Panc1 (cell line): ENCODE results near the gene FARP1. TPM values are rescaled to one million over a fixed set of nuclear protein-coding genes. Genes with fewer than 3 reads are reported as not detected.

Source experiments
- ATAC-seq: fragments of 200-7000 bp; cut with Tn5 transposase; 2 replicates; pipeline ENCODE4 v1.9.1; 2020; ENCODE audit warnings: mild to moderate bottlenecking, moderate library complexity
- BruUV-seq: library from RNA; stranded (reverse); fragments of 400-500 nt; replicated peaks from 2 replicates; lab custom pipeline; 2021; lab: Mats Ljungman, UMichigan
- CTCF ChIA-PET: fragments of 300-600 bp; sonication (Branson Sonifier 250); formaldehyde crosslinking; loops from one replicate; lab custom pipeline; 2022; ENCODE audit warnings: antibody characterized with exemption; lab: Charles Lee
- POLR2A ChIA-PET: fragments of 300-600 bp; sonication (Branson Sonifier 250); formaldehyde crosslinking; loops from one replicate; lab custom pipeline; 2022; ENCODE audit warnings: antibody characterized with exemption; lab: Charles Lee
- DNase-seq: peaks from one replicate; pipeline ENCODE4 v3.0.0-alpha.2; 2010; ENCODE audit warnings: low read depth, low spot score
- H3K27ac ChIP-seq: 2 replicates; pipeline ENCODE4 v1.5.1; 2011; ENCODE audit warnings: mild to moderate bottlenecking, low read length, inconsistent platforms
- H3K27me3 ChIP-seq: fragments of 200-500 bp; sonication (Bioruptor generic); 2 replicates; pipeline ENCODE4 v1.6.0; 2014; ENCODE audit warnings: low read length, inconsistent platforms; ENCODE audit not compliant: control insufficient read depth, insufficient read depth
- H3K36me3 ChIP-seq: fragments of 200-500 bp; sonication (Bioruptor generic); 2 replicates; pipeline ENCODE4 v1.5.1; 2014; ENCODE audit warnings: inconsistent platforms, mild to moderate bottlenecking, low read length, moderate library complexity; ENCODE audit not compliant: control insufficient read depth, insufficient read depth
- H3K4me1 ChIP-seq: 2 replicates; pipeline ENCODE4 v1.5.1; 2011; ENCODE audit warnings: inconsistent platforms, mild to moderate bottlenecking, low read length, moderate library complexity; ENCODE audit not compliant: control insufficient read depth, insufficient read depth
- H3K4me3 ChIP-seq, 2 experiments: 2 replicates each; pipeline ENCODE4 v1.5.1; 2011 to 2012; ENCODE audit warnings: low read depth in 2 of 2, low read length in 2 of 2, mild to moderate bottlenecking in 2 of 2, inconsistent platforms in 1 of 2, moderate library complexity in 1 of 2
- H3K9me3 ChIP-seq: fragments of 200-500 bp; sonication (Bioruptor generic); 2 replicates; pipeline ENCODE4 v1.5.1; 2014; ENCODE audit warnings: low read depth, mild to moderate bottlenecking, inconsistent platforms, low read length, moderate library complexity; ENCODE audit not compliant: control insufficient read depth, insufficient read depth
- CTCF ChIP-seq: fragments of 450-650 bp; IDR thresholded peaks from 2 replicates; pipeline ENCODE4 v1.5.1; 2017; ENCODE audit warnings: mild to moderate bottlenecking
- POLR2AphosphoS5 ChIP-seq: IDR thresholded peaks from 2 replicates; pipeline ENCODE4 v1.6.1; 2012; ENCODE audit warnings: mild to moderate bottlenecking, low read depth, low read length, moderate library complexity
- REST ChIP-seq, 2 experiments: IDR thresholded peaks; 2 replicates each; pipeline ENCODE4 v1.6.1; 2011 to 2012; ENCODE audit warnings: low read depth in 2 of 2, control low read depth in 1 of 2, low read length in 1 of 2, mild to moderate bottlenecking in 1 of 2, moderate library complexity in 1 of 2; ENCODE audit not compliant: insufficient read depth in 1 of 2
- SIN3A ChIP-seq: IDR thresholded peaks from 2 replicates; pipeline ENCODE4 v1.6.1; 2012; ENCODE audit warnings: low read depth, mild to moderate bottlenecking, low read length, moderate library complexity, borderline replicate concordance; ENCODE audit not compliant: insufficient read depth
- TCF7L2 ChIP-seq: IDR thresholded peaks from 2 replicates; pipeline ENCODE4 v1.6.1; 2011; ENCODE audit warnings: mild to moderate bottlenecking, low read depth, low read length, inconsistent platforms
- in situ Hi-C: cut with HindIII; loops from 2 replicates; pipeline ENCODE4 v1.10.0; 2016; ENCODE audit warnings: low sequenced_read_pairs, low pct_unique_long_range_greater_than_20kb
- intact Hi-C: fragments of 100-400 bp; cut with micrococcal nuclease; formaldehyde crosslinking; loops from one replicate; pipeline ENCODE4 v1.10.0; 2022; ENCODE audit not compliant: unreplicated experiment
- total RNA-seq: library from RNA; stranded (reverse); gene quantifications from one replicate; pipeline ENCODE4 v1.2.1, GENCODE V29; 2021; ENCODE audit not compliant: unreplicated experiment

The FARP1 gene
- total RNA-seq, 1 experiment from 2014 or later: 61.9 TPM

GRCh38 chr13:98322091-98322718 lies 179.3 kb downstream of the FARP1 start:
- no TSS peak for BruUV-seq
- no peak overlapping the region for H3K27ac ChIP-seq
- in situ Hi-C loops: no loop called here
- POLR2A ChIA-PET: no interaction called here
- H3K36me3 ChIP-seq: no peaks in the 10 kb centered on the region
- CTCF ChIA-PET: no interaction called here
- intact Hi-C loops: no loop called here
- ATAC-seq: no peak
- TF ChIP-seq SIN3A (no peak), REST (IDR thresholded peaks at IDR 0.05; ENCODE audit: insufficient read depth in 1 of 2, low read depth in 2 of 2, low read length in 1 of 2) (no peak), CTCF (no peak), TCF7L2 (no peak), POLR2AphosphoS5 (no peak)
- no peaks in the 10 kb centered on the region for H3K9me3 ChIP-seq
- no peaks in the 10 kb centered on the region for H3K4me1 ChIP-seq
- DNase-seq: no peak
- no peak overlapping the region for H3K4me3 ChIP-seq
- no peaks in the 10 kb centered on the region for H3K27me3 ChIP-seq

GRCh38 chr13:98324105-98324504 lies 181.2 kb downstream of the FARP1 start:
- Histone ChIP-seq H3K9me3 (no peaks in the 10 kb centered on the region), H3K4me3 (no peak overlapping the region), H3K36me3 (no peaks in the 10 kb centered on the region), H3K27ac (no peak overlapping the region), H3K27me3 (no peaks in the 10 kb centered on the region), H3K4me1 (no peaks in the 10 kb centered on the region)
- TF ChIP-seq POLR2AphosphoS5 (no peak), SIN3A (no peak), REST (IDR thresholded peaks at IDR 0.05; ENCODE audit: insufficient read depth in 1 of 2, low read depth in 2 of 2, low read length in 1 of 2) (no peak)
- no TSS peak for BruUV-seq
- CTCF ChIA-PET: no interaction called here
- POLR2A ChIA-PET: no interaction called here
- no peak for ATAC-seq
- intact Hi-C loops: no loop called here
- in situ Hi-C loops: no loop called here
- no peak for DNase-seq
